GM19463 (cell line): Measurements from ENCODE around the gene MAPK4.
"Not testable (repeated sequence)": the region's sequence is repeated elsewhere in the genome, so short reads cannot be mapped to it uniquely, and the experiment has no call there.

ENCODE experiments used
- ATAC-seq: cut with Tn5 transposase; IDR thresholded peaks from one replicate; pipeline ENCODE4 v1.9.1; 2021; ENCODE audit warnings: mild to moderate bottlenecking, moderate library complexity; ENCODE audit not compliant: unreplicated experiment

The MAPK4 gene

DNA sequence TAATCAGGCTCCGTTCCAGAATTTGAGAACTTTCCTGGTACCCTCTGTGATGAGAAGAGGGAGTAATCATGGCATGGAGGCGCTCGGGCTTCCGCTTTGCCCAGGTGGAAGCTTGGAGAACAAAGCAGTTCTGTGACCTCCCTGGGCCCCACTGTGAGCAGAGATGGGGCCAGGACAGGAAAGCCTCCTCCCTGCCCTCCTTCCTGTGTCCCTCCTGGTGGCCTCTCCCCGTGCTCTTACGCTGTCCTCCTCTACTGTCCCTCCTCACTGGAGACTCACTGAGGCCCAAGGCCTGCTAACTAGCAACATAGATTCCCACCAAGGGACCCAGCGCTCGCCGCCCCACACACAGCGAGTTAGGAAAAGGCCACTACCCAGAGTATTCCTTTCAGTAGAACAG is 119.8 kb downstream of the MAPK4 start:
- ATAC-seq = no peak

DNA sequence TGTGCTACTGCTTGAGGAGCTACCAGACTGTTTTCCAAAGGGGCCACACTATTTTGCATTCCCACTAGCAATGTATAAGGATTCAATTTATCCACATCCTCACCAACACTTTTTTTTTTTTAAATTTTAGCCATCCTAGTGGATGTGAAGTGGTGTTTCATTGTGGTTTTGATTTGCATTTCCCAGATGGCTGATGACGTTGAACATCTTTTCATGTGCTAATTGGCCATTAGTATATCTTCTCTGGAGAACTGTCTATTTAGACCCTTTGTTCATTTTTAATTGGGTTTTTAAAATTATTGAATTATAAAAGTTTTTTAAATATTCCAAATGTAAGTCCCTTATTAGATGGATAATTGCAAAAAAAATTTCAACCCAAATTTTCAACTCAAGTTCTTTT is 121.1 kb downstream of the MAPK4 start:
- ATAC-seq = no peak

DNA sequence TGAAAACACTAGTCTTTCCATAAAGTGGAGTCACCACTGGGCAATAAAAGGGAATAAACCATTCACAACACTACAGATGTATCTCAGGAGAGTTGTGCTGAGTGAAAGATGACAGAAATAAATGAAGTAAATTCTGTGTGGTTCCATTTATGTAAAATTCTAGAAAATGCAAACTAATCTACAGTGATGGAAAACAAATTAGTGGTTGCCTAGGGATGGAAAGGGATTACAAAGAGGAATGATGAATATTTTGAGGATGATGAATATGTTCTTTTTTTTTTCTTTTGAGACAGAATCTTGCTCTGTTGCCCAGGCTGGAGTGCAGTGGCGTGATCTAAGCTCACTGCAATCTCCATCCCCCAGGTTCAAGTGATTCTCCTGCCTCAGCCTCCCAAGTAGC is 123.0 kb downstream of the MAPK4 start:
- ATAC-seq = no peak

DNA sequence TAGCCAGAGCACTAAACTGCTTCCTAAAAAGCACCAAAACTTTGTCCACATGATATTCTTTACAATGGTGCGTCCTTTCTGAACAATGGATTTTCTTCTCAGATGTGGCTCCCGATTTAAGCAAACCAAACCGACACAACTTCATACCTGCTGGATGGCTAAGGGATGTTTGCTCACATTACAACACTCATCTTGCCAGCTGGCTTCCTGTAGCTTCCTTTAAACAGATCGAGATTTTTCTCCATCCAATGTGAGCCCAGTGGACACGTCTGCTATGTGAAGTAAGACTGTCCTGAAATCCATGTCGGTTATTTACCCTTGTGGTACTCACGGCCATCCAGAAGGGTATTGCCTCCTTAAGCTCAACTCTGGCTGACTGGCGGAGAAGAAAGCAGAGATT is 126.5 kb downstream of the MAPK4 start:
- ATAC-seq = no peak

DNA sequence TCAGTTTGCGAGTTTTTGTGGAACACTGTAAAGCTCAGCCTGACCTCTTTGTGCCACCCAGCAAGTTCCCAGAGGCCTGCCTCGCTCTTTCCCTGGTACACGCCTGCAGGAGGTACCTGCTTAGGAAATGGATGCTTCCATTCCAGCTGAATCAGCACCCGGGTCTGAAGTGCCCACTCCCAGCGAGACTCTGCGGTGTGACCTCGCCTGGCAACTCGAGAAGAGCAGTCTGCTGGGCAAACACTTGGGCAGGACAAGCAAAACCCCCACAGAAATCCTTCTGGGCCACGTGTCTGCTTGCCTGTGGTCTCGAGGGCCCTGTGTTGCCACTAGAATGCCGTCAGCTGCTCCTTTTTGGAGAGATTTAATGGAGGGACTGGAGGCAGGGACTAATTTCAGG is 127.6 kb downstream of the MAPK4 start:
- no peak for ATAC-seq

DNA sequence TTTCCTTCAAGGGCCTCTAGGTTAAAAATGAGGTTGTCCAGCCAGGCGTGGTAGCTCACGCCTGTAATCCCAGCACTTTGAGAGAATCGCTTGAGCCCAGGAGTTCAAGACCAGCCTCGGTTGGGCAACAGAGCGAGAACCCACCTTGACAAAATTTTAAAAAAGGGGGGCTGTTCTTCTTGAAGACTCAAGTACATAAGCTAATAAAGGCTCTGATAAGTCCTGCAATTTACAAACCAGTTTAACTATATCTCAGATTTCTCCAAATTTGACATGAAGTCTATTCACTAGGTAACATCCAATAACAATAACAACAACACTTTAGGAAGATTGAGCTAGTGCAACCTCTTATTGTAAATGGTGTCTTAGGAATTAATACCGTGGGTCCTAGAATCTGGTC is 129.7 kb downstream of the MAPK4 start:
- ATAC-seq = no peak

DNA sequence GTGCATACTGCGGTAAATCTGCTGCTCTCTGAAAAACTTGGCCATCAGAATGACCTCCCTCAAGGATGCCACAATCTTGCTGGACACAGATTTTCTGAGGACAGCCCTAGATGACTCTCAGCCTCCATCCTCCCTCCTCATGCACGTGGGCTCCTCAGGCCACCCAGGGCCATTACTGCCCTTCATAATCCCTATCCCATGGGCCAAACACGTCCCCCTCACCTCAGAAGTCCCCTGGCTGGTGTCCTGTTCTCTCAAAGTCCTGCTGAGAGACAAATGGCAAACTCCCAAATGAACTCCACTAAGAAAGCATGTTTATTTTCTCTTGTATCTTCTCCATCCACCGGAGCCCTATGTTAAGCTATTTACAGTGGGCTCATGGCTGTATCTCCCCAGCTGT is 134.3 kb downstream of the MAPK4 start:
- ATAC-seq = no peak

DNA sequence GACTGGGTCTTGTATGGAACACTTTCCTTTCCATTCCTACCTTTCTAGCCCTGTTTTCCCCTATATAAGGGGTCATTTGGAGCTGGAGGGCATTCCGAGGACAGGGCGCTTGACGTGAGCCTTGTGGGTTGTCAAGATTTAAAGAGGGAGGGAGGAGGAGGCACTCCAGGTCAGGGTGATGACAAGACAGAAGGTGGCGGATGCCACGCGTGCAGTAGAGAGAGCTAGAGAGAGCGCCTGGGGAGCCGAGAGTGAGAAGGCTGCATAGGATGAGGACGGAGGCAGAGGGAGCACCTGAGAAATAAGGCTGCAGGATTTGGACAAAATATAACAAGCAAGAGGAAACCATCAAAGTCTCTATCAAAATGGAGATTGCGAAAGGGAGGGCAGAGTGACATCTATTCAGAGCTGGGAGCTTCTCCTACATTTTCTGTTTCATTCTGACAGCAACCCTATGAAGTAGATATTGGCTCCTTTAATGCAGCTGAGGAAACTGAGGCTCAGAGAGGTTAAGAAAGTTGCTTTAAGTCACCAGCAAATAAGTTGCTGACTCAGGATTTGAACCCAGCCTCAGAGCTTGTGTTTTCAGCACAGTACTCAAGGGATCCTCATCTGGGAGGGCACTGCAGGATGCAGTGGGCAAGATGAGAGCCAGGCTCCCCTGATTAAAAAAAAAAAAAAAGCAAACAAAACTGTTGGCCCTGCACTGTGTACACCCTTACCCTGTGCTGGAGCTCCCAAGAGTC is 135.7 kb downstream of the MAPK4 start:
- ATAC-seq = no peak

DNA sequence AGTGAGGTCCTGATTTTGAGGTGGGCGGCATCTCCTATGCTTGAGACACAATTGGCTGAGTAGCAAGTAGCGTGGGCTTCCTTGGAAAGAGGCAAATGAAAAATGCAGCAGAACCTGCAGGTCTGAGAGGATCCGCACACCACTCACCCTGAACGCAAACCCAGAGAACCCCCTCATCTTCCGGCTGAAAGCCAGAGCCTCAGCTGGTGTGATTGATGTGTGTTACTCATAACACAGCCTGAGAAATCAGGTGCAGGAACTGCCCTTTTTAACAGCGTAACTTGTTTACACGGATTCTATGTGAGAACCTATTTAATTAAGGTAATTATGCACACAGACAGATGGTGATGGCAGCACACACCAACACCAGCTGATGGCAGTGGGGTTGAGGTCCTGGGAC is 136.5 kb downstream of the MAPK4 start:
- no peak for ATAC-seq

DNA sequence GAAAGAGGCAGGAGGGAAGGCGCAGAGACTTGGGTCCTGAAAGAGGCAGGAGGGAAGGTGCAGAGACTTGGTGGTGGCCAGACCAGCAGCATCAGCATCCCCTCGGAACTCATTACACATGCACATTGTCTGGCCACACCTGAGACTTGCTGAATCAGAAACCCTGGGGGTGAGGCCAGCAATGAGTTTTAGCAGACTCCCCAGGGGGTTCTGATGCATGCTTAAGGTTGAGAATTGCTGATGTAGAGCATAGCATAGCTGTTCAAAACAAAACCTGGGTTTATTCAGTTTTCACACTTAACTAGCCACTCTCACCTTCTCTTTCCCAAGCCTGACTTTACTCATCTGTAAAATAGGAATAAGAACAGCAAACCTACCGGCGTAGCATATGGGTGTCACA is 137.0 kb downstream of the MAPK4 start:
- peak; percentile 68 for ATAC-seq

DNA sequence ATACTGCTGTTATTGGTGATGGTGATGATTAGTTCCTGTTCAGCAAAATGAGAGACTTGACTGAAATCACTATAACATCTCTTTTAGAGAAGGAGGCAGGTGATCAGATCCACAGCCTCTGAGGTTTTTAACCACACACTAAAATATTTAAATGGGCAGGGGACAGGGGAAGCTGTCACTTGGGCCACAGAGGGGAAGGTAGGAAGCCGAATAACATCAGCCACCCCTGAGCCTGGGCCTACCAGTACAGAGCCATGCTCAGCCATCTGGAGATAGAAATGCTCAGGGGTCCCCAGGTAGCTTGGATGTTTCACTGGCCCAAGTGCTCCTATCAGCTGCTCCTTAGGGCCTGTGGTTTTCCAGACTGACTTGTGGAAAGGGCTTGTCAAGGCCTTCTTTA is 137.6 kb downstream of the MAPK4 start:
- ATAC-seq = peak; percentile 30

DNA sequence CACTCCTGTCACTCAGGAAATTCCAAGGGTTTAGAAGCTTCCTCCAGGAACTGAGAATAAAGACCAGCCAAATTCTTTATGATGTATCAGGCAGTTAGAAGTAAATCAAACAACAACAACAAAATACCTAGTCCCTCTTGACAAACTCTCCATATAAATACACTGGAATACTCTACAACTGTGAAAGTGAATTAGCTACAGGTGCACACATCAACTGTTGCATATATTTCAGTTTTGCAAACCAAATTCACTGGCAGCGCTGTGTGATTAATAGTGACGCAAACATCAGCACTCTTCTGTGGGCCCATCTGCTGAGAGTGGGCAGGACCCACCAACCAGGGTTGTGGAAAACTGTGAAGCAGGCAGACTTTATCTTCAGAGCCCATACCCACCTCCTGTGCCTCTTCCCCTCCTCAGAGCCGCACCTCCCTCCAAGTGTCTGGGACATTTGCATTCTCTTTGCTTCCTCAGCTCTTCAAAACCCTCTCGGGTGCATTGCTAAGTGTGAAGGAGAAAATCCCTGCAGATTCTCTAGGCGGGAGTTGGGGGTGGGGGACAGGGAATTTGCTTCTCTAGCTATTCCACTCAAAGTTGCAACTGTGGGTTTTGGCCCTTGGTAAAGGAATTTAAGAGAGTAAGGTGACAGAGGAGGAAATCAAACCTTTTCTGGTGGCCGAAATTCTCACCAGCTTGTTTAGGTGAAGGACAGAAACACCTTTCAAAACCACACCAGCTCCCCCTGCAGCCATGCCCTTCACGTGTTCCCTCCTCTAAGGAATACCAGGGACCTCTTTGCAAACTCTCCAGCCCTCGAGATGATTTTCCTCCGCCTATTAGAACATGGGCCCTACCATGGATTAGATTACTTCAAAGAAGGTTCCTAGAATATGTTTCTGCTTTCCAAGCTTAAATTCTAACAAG is 140.6 kb downstream of the MAPK4 start:
- ATAC-seq = no peak

DNA sequence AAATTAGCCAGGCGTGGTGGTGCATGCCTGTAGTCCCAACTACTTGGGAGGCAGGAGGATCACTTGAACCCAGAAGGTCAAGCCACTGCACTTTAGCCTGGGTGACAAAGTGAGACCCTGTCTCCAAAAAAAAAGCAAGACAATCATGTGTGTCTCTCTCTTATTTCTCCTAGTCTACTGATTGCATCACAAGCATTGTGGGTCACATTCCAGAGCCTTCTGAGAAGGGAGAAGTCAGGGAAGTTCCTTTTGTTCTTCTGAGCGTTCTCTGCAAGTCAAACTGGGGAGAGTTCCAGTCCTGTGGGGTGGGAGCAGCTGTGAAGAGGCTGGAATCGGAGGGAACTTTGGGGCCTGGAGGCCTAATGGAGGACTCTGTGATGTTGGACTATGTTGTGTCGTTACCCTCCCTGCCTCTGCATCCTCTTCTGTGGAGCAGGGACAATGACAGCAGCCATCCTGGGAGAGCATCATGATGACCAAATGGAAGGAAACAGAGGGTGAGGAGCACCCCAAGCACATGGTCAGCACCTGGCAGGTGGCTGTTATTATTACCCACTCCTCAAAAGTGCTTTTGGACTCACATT is 144.6 kb downstream of the MAPK4 start:
- ATAC-seq = no peak

DNA sequence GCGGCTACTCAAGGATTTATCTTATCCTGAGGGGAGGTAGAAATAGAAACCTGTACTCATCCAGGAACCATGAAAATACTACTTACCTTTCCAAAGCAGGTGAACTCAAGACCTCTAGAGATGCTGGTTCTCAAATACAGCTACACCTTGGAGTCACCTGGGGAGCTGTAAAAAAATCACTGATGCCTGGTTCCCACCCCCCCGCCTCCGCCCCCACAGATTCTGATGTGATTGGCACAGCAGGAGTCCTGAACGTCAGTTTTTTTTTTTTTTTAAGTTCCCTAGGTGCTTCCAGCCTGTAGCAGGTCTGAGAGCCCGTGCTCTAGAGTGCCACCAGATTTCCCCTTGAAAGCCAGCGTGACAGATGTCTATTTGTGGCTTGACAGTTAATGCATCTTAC is 146.3 kb downstream of the MAPK4 start:
- no peak for ATAC-seq

DNA sequence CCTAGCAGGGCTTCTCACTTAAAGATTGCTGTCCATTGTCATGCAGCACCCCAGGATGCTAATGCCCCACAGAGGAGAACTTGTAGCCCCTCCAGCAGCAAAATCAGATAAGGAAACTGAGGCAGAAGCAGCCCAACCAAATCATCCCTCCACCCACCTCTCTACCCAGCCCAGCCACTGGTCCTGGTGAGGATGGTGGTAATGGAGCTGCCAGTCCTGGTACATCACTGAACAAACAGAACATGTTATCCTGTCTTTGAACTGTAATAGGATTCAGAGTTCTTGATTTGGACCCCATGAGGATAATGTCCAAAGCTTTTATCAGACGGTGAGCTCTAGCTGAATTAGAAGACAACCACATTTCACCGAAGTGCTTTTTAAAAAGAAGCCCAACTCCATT is 146.8 kb downstream of the MAPK4 start:
- ATAC-seq = no peak

DNA sequence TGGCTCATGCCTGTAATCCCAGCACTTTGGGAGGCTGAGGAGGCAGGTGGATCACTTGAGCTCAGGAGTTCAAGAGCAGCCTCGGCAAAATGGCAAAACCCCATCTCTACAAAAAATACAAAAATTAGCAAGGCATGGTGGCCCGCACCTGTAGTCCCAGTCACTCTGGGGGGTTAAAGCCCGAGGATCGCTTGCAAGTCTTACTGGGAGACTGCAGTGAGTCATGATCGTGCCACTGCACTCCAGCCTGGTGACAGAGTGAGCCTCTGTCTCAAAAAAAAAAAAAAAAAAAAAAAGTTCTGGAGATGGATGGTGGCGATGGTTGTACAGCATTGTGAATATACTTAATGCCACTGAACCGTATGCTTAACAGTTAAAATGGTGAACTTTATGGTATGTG is 147.4 kb downstream of the MAPK4 start:
- not testable (repeated sequence) for ATAC-seq

DNA sequence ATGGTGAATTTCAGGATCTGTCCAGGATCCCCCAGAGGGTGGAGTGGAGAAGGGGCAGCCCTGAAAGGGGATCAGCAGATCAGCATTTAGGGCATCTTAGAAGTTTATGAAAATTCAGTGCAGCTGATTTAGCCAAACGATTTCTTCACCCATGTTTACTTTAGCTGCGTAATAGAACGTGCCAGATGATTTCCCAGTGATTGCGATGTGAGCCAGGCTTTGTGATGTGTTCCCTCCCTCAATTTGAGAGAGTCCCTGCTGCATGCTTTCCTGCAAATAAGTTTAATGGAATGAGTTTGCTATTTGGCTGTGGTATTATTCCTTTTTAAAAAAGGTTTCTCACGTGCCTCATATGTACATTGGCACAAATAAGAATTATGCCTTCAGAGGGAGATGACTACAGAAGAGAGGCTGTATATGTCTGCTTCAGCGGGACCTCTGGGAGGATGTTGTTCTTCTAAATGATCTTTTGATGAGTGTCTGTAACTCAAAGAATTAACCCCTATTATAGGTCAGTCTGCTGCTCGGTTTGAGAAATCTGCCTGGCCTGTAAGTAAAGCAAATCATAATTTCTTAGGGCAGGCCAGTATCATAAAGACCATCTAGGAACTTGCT is 148.1 kb downstream of the MAPK4 start:
- no peak for ATAC-seq

DNA sequence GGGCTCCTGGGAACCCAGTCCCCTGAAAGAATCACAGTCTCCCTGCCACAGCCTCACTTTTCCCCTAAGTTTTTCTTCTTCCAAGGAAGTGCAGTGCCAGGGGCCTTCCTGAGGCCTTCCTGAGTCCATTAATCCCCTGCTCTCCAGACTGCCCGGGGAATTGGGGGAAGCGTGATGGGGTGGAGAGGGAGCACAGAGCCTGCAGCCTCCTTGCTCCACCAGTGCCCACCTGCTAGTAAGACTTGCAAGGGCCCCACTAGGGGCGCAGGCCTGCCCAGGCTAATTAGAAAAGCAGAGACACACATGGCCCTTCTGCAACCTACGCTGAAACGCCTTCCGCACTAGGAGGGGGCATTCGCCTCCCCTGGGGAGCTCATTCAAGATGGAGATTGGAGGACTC is 149.3 kb downstream of the MAPK4 start:
- ATAC-seq = no peak

DNA sequence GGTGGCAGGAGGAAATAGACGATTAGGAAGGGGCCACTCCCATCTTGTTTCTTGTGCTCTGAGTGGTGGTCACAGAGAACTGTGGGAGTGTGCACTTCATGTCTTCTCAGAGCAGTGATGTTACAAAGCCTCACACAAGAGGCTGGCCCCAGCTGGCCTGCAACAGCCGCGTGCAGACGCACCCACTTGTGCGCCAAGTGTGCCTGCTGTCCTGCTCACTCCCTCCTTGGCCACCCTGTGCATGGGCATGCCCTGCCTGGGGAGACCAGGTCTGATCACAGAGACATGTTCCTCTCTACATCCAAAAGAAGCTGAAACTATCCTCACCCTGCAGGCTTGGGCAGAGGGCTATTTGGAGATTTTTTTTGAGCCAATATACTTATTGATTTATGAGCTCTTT is 151.5 kb downstream of the MAPK4 start:
- ATAC-seq = no peak

DNA sequence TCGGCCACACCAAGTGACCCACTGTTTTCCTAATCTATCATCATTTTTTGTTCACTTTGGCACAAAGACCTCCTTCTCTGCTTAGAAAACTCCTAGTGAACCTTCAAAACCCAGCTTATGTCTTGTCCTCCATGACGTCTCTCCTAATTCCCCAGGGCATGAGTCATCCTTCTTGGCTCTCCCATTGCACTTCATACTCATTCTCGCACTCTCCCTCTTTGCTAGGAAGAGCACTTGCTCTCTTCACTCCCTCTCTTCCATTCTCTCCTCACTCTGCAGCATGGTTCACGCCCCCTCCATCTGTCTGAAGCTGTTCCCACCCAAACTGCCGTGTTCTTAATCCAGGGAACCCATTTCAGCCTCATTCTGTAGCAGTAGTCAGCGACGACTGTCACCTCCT is 156.0 kb downstream of the MAPK4 start:
- ATAC-seq = no peak

DNA sequence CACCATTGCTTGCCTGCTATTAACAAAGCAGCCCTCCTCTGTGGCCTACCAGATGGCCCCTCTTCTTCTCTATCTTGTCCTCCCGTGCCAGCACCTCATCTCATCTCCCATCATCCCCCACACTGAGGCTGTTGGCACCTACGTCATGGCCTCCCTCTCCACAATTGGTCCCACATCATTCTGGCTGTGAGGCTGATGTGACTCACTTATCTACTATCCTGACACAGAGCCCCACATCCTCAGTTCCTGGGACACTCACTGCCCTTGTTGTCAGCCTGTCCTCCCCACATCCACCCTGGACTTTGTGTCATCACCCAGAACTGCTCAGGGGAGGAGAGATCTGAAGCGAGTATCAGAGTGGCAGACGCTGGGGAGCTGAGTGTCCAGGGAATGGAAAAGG is 157.0 kb downstream of the MAPK4 start:
- ATAC-seq = no peak

DNA sequence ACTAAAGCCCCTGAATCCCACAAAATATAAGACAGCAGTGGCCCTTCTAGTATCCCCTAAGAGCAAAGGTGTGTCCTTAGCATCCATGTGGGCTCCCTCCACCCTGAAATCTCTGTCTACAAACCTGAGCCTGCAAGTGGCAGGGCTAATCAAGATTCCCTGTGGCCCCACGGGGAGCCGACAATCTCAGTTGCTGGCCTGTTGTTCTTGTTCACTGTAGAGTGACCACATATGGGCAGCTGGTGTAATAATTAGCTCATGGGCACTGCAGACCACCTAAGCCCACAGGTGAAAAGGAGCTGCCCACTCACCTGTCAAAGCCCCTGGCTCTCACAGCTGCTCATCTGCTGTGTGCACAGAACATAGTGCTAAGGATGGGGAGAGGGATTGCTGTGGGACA is 157.7 kb downstream of the MAPK4 start:
- no peak for ATAC-seq
